GM18517 (cell line): Measurements from ENCODE around the gene OR7G2.
"Not testable (repeated sequence)": the region's sequence is repeated elsewhere in the genome, so short reads cannot be mapped to it uniquely, and the experiment has no call there.

Experiments
- ATAC-seq: cut with Tn5 transposase; IDR thresholded peaks from one replicate; pipeline ENCODE4 v1.9.1; 2021; ENCODE audit warnings: mild to moderate bottlenecking, moderate library complexity; ENCODE audit not compliant: unreplicated experiment

The OR7G2 gene

DNA sequence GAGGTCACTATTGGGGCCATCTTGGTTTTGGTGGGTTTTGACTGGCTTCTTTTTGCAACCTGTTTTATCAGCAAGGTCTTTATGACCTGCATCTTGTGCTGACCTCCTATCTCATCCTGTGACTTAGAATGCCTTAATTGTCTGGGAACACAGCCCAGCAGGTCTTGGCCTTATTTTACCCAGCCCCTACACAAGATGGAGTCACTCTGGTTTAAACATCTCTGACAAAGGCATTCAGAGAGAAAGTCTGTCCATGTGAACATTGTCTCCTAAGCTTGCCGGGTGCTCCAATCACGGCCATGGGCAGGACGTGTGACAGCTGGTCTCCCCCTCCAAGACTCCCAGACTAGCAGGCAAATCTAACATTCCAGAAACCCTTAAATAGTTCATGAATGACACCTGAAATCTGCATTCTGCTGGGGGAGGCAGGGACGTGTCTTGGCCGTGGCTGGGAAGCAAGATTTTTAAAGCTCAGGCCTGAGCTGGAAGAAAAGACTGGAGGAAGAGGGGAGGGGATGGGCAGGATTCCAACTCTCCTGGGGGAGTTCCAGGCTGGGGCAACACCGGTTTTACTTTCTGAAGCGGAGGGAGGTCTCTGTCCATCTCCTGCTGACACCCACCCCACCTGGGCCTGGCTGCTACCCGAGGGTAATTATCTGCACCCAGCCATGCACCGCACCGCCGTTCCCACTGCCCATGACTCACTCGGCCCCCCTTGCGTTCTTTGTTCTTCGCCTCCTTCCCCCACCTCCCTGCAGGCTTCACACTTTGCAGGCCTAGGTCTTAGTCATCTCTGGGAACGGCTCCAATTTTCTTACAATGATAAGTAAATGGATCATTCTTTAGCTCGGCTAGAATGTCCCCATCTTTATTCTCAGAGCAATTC is 32.0 kb downstream of the OR7G2 start:
- ATAC-seq = no peak

DNA sequence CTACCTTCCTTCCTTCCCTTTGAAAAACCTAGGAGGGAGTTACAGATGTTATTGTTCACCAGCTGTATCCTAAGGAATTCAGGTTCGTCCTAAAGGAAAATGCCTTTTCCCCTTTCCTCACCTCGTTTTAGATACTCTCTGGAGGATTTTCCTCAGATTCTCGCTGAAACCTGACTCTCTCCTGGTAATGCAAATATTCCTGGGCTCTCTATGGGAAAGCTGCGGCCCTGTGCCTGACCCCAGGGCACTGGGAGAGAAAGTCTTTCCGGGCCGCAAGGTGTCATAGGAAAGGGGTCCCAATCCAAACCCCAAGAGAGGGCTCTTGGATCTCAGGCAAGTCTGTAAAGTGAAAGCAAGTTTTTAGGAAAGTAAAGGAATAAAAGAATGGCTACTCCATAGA is 33.5 kb downstream of the OR7G2 start:
- no peak for ATAC-seq

GRCh38 chr19:9071720-9072119 is 35.6 kb downstream of the OR7G2 start:
- ATAC-seq = not testable (repeated sequence)

DNA sequence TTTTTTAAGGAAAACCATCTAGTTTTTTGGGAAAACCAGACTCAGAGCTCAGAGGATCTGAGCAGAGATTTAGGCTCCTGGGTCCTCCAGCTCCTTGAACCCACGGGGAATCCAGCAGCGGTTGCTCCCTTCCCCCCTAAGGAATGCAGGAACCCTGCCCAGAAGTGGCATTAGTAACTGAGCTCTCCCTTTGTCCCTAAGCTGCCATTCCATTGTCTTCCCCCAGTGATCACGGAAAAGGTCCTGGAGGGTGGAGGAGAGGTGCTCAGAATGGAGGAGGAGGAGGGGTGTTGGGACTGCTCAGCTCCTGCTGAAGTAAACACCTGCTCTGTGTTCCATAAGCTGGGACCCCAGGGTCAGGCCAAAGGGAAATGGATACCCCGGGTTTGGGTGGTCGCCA is 37.2 kb downstream of the OR7G2 start:
- ATAC-seq = no peak

GRCh38 chr19:9065457-9066014 is 41.7 kb downstream of the OR7G2 start:
- ATAC-seq = no peak

- ATAC-seq = no peak
These were observed 45.4 kb downstream of the OR7G2 start for GRCh38 chr19:9061879-9062278.

- ATAC-seq = no peak
These were observed 46.5 kb downstream of the OR7G2 start for GRCh38 chr19:9060564-9061340.

- no peak for ATAC-seq
These were observed 48.2 kb downstream of the OR7G2 start for GRCh38 chr19:9058905-9059667.

- no peak for ATAC-seq
These were observed 49.6 kb downstream of the OR7G2 start for GRCh38 chr19:9057505-9058258.

- not testable (repeated sequence) for ATAC-seq
These were observed 51.1 kb downstream of the OR7G2 start for GRCh38 chr19:9056131-9056530.

- ATAC-seq = no peak
These were observed 52.5 kb downstream of the OR7G2 start for GRCh38 chr19:9054765-9055164.

GRCh38 chr19:9054207-9054606 is 53.1 kb downstream of the OR7G2 start:
- no peak for ATAC-seq

DNA sequence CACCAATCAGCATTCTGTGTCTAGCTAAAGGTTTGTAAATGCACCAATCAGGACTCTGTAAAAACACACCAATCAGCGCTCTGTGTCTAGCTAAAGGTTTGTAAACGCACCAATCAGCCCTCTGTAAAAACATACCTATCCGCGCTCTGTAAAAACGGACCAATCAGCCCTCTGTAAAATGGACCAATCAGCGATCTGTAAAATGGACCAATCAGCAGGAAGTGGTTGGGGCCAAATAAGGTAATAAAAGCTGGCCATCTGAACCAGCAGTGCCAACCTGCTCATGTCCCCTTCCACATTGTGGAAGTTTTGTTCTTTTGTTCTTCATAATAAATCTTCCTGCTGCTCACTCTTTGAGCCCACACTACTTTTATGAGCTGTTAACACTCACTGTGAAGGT is 53.6 kb downstream of the OR7G2 start:
- not testable (repeated sequence) for ATAC-seq

DNA sequence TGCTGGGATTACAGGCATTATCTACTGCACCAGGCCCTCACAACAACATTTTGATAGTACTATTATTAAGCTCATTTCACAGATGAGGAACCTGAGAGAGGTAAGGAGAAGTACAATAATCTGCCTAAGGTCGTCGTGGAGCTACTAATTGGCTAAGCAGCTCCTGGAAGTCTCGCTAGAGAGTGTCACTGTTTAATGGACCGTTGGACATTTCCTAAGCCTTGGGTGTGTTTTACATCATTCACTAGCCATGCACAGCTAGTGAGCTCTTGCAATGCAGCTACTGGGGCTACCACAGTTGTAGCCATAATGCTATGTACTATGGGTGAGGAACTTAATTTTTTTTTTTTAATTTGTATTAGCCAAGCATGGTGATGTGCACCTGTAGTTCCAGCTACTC is 54.4 kb downstream of the OR7G2 start:
- no peak for ATAC-seq
